C4-2B (cell line): ENCODE data around the gene SMARCA2.

Experiments used
- H3K27ac ChIP-seq: fragments of 450-650 bp; 2 replicates; pipeline ENCODE4 v1.5.1; 2017
- CTCF ChIP-seq: fragments of 450-650 bp; conservative IDR thresholded peaks from 2 replicates; pipeline ENCODE4 v1.5.1; 2017; ENCODE audit warnings: mild to moderate bottlenecking
- ZFX ChIP-seq: fragments of 450-650 bp; IDR thresholded peaks from 2 replicates; pipeline ENCODE4 v1.6.1; 2017

The SMARCA2 gene

GRCh38 chr9:1996156-1996555 lies 19.0 kb upstream of the SMARCA2 start:
- no peak overlapping the region for H3K27ac ChIP-seq
- TF ChIP-seq CTCF: no peak
- TF ChIP-seq ZFX: no peak

GRCh38 chr9:1997646-1998045 lies 17.5 kb upstream of the SMARCA2 start:
- no peak overlapping the region for H3K27ac ChIP-seq
- TF ChIP-seq ZFX (no peak), CTCF (no peak)

- no peak overlapping the region for H3K27ac ChIP-seq
- TF ChIP-seq ZFX (no peak), CTCF (no peak)
Observed at GRCh38 chr9:1998111-1998510, 17.0 kb upstream of the SMARCA2 start.

- H3K27ac ChIP-seq: no peak overlapping the region
- TF ChIP-seq CTCF: no peak
- TF ChIP-seq ZFX: no peak
Observed at GRCh38 chr9:2000314-2000713, 14.8 kb upstream of the SMARCA2 start.

- no peak overlapping the region for H3K27ac ChIP-seq
- TF ChIP-seq CTCF: no peak
- no peak for TF ChIP-seq ZFX
Observed at GRCh38 chr9:2008372-2008771, 6.8 kb upstream of the SMARCA2 start.

- TF ChIP-seq ZFX: no peak
- no peak for TF ChIP-seq CTCF
Observed at GRCh38 chr9:2012347-2012746, 2.8 kb upstream of the SMARCA2 start.

GRCh38 chr9:2013743-2014475 lies 1.2 kb upstream of the SMARCA2 start:
- H3K27ac ChIP-seq: no peak overlapping the region
- no peak for TF ChIP-seq ZFX
- TF ChIP-seq CTCF: no peak

More at GRCh38 chr9:2012347-2012746, 2.8 kb upstream of the SMARCA2 start:
- H3K27ac ChIP-seq: no peak overlapping the region
